Transverse colon (tissue), 4 donors: Measurements from ENCODE around the gene IL11RA. TPM values are rescaled to one million over a fixed set of nuclear protein-coding genes. Genes with fewer than 3 reads are reported as not detected.

Experiments
- DNase-seq: peaks from one replicate; pipeline ENCODE4 v3.0.0-alpha.2; 2019
- H3K27ac ChIP-seq, 4 donors: fragments of 200-600 bp; sonication (generic); 2 replicates each; pipeline ENCODE4 v1.5.1; 2016 to 2018; ENCODE audit warnings: inconsistent platforms in 4 of 4
- H3K27me3 ChIP-seq: fragments of 200-600 bp; sonication (generic); 2 replicates; pipeline ENCODE4 v1.5.1; 2017; ENCODE audit warnings: inconsistent platforms
- H3K36me3 ChIP-seq, 4 donors: fragments of 200-600 bp; sonication (generic); 2 replicates each; pipeline ENCODE4 v1.5.1; 2017 to 2019; ENCODE audit warnings: inconsistent platforms in 4 of 4
- H3K4me1 ChIP-seq, 4 donors: fragments of 200-600 bp; sonication (generic); 2 replicates each; pipeline ENCODE4 v1.5.1; 2017 to 2020; ENCODE audit warnings: inconsistent platforms in 4 of 4
- H3K4me3 ChIP-seq, 4 donors: fragments of 200-600 bp; sonication (generic); 1 replicate in 1 of 4; 2 replicates in 3 of 4; pipeline versions ENCODE4 v1.5.1 to v1.6.1; 2017 to 2019; ENCODE audit warnings: inconsistent platforms in 4 of 4
- H3K9me3 ChIP-seq, 2 donors: fragments of 200-600 bp; sonication (generic); 2 replicates each; pipeline ENCODE4 v1.5.1; 2017 to 2019; ENCODE audit warnings: inconsistent platforms in 2 of 2
- EP300 ChIP-seq: sonication (generic); formaldehyde crosslinking; IDR thresholded peaks from one replicate; pipeline ENCODE4 v1.6.1; 2017; ENCODE audit warnings: antibody characterized with exemption, low read depth
- POLR2A ChIP-seq: fragments of 450-650 bp; IDR thresholded peaks from one replicate; pipeline ENCODE4 v1.6.1; 2016; ENCODE audit warnings: antibody characterized with exemption, mild to moderate bottlenecking, moderate library complexity
- POLR2AphosphoS5 ChIP-seq, 3 donors: sonication (generic); formaldehyde crosslinking; IDR thresholded peaks; one replicate each; pipeline ENCODE4 v1.6.1; 2016; ENCODE audit warnings: antibody characterized with exemption in 3 of 3
- WGBS, 2 donors: methylation state at CpG; one replicate each; pipeline ENCODE4 v1.1.5; 2018; ENCODE audit warnings: low coverage in 1 of 2; 5-methylcytosine and 5-hydroxymethylcytosine counted together
- in situ Hi-C, 4 donors: fragments of 200-750 bp; cut with MboI; loops; one replicate each; pipeline versions ENCODE4 v1.15.0 to v1.15.1; 2017; ENCODE audit warnings: low sequenced_read_pairs in 3 of 4, low pct_ligation_motif_present in 1 of 4, low pct_unique_long_range_greater_than_20kb in 1 of 4
- intact Hi-C: fragments of 100-400 bp; cut with DNase I; formaldehyde crosslinking; loops from one replicate; pipeline ENCODE4 v1.15.1; 2023; ENCODE audit warnings: low total_unique reads
- total RNA-seq, 4 donors: library from RNA; depleted of rRNA; stranded (reverse); fragments of >200 nt; gene quantifications; one replicate each; pipeline ENCODE4 v1.1.0, GENCODE V29; 2016
- TF ChIP-seq, protein P1 (sequence below), 5 experiments: fragments of 200-600 bp in 3 of 5; fragments of 450-650 bp in 2 of 5; sonication (generic) in 3 of 5; IDR thresholded peaks; 1 replicate in 2 of 5; 2 replicates in 3 of 5; pipeline ENCODE4 v1.5.1; 2016 to 2017; ENCODE audit warnings: antibody characterized with exemption in 5 of 5, inconsistent platforms in 3 of 5, mild to moderate bottlenecking in 2 of 5, moderate library complexity in 1 of 5

IL11RA gene
- total RNA-seq, 4 donors from 2014 or later = 27.0 to 94.6 (median 47.5) TPM

DNA sequence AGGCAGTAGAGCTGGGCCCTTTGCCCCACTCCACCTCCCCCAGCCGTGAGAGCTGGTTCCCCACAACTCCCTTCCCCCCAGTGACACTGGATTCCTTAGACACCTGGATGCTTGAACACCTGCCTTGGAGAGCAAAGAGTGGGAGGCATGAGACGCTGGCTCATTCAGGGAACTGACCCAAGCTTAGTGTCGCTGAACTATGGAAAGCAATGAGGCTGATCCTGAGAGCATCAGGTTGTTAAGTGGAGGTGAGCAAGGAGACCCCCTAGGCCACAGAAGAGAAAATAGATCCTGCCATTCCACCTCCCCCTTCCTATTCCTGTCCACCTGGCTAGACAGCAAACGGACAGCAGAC lies 37.1 kb downstream of the IL11RA start:
- Histone ChIP-seq H3K27ac (no peak overlapping the region), H3K4me3 (no peak overlapping the region), H3K36me3 (no peaks in the 10 kb centered on the region), H3K9me3 (no peaks in the 10 kb centered on the region), H3K4me1 (peaks cover 0 to 16% (median 0%) of the 10 kb centered on the region in 4 donors), H3K27me3 (no peaks in the 10 kb centered on the region)
- intact Hi-C loops (no loop called here), in situ Hi-C loops (no loop called here)
- TF ChIP-seq, protein P1, sequence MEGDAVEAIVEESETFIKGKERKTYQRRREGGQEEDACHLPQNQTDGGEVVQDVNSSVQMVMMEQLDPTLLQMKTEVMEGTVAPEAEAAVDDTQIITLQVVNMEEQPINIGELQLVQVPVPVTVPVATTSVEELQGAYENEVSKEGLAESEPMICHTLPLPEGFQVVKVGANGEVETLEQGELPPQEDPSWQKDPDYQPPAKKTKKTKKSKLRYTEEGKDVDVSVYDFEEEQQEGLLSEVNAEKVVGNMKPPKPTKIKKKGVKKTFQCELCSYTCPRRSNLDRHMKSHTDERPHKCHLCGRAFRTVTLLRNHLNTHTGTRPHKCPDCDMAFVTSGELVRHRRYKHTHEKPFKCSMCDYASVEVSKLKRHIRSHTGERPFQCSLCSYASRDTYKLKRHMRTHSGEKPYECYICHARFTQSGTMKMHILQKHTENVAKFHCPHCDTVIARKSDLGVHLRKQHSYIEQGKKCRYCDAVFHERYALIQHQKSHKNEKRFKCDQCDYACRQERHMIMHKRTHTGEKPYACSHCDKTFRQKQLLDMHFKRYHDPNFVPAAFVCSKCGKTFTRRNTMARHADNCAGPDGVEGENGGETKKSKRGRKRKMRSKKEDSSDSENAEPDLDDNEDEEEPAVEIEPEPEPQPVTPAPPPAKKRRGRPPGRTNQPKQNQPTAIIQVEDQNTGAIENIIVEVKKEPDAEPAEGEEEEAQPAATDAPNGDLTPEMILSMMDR (IDR thresholded peaks at IDR 0.05) = no peak
- TF ChIP-seq POLR2AphosphoS5 (IDR thresholded peaks at IDR 0.05) = no peak
- TF ChIP-seq POLR2A = no peak
- no peak for TF ChIP-seq EP300
- WGBS, 2 donors = 45 to 57% methylated on average over 2 to 4 of the region's 4 CpGs
- DNase-seq = no peak

DNA sequence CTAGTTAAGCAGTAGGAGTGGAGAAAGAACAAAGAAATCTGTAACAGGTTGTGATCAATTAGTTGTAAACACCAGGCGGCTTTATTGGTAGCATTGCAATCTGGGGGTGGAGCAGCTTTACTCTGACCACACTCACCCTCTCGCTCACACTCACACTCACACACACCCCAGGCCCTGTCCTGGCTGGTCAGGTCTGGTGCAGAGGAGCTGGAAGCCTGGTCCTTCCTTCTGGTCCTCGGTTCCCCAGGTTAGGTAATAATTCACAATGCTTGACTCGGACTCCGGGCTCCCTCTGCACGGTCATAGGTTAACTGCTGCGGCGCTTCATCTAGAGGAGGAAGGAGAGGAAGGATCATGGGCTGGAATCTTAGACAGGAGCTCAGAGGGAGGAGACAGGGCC lies 37.5 kb downstream of the IL11RA start:
- intact Hi-C loops (no loop called here), in situ Hi-C loops (no loop called here)
- H3K9me3 ChIP-seq = no peaks in the 10 kb centered on the region
- H3K36me3 ChIP-seq = no peaks in the 10 kb centered on the region
- H3K27ac ChIP-seq = no peak overlapping the region
- WGBS, 2 donors = 63 to 67% methylated on average over 1 to 8 of the region's 8 CpGs
- DNase-seq = no peak
- no peaks in the 10 kb centered on the region for H3K27me3 ChIP-seq
- H3K4me3 ChIP-seq = no peak overlapping the region
- H3K4me1 ChIP-seq = peaks cover 0 to 16% (median 0%) of the 10 kb centered on the region in 4 donors
- TF ChIP-seq EP300 = no peak
- TF ChIP-seq, protein P1 (IDR thresholded peaks at IDR 0.05) = no peak
- TF ChIP-seq POLR2A = no peak
- TF ChIP-seq POLR2AphosphoS5 (IDR thresholded peaks at IDR 0.05) = no peak

GRCh38 chr9:34690983-34691935 lies 39.3 kb downstream of the IL11RA start, which contains the start of gene CCL19:
Gene CCL19, minus strand, starts transcription at chr9:34691276. Its CDS starts 137 bp downstream, at chr9:34691139.
- H3K4me1 ChIP-seq = peaks cover 0 to 16% (median 0%) of the 10 kb centered on the region in 4 donors
- DNase-seq = no peak
- no peaks in the 10 kb centered on the region for H3K36me3 ChIP-seq
- 83% methylated on average over 6 of the region's 6 CpGs; no CpG with 5 or more reads in 1 of the 2 donors for WGBS, 2 donors
- no peaks in the 10 kb centered on the region for H3K9me3 ChIP-seq
- TF ChIP-seq POLR2AphosphoS5 (IDR thresholded peaks at IDR 0.05) (no peak), POLR2A (no peak), EP300 (no peak)
- TF ChIP-seq, protein P1 (IDR thresholded peaks at IDR 0.05) = no peak
- H3K27ac ChIP-seq = no peak within 1 kb of the TSS
- in situ Hi-C loops = no loop called here
- intact Hi-C loops = no loop called here
- H3K27me3 ChIP-seq = no peaks in the 10 kb centered on the region
- H3K4me3 ChIP-seq = no peak within 1 kb of the TSS

GRCh38 chr9:34691936-34692315 lies 39.9 kb downstream of the IL11RA start:
- 71% methylated on average over 5 of the region's 5 CpGs; no CpG with 5 or more reads in 1 of the 2 donors for WGBS, 2 donors
- intact Hi-C loops (no loop called here), in situ Hi-C loops (no loop called here)

More at GRCh38 chr9:34691936-34692315, 39.9 kb downstream of the IL11RA start:
- H3K9me3 ChIP-seq = no peaks in the 10 kb centered on the region
- no peak for DNase-seq
- H3K27ac ChIP-seq = no peak overlapping the region
- H3K4me1 ChIP-seq = peaks cover 0 to 16% (median 0%) of the 10 kb centered on the region in 4 donors
- H3K4me3 ChIP-seq = no peak overlapping the region
- no peaks in the 10 kb centered on the region for H3K27me3 ChIP-seq
- H3K36me3 ChIP-seq = no peaks in the 10 kb centered on the region
- TF ChIP-seq POLR2AphosphoS5 (IDR thresholded peaks at IDR 0.05) (no peak), EP300 (no peak)
